Limb (tissue), 2 donors: ENCODE data around the gene MAP3K8.
A peak's percentile ranks its signal among the peaks of the same experiment; 100 is the strongest.
"Not testable (repeated sequence)": the region's sequence is repeated elsewhere in the genome, so short reads cannot be mapped to it uniquely, and the experiment has no call there.

Source experiments
- DNase-seq, 2 donors: peaks; one replicate each; pipeline ENCODE4 v3.0.0-alpha.2; 2016; ENCODE audit errors: extremely low spot score in 2 of 2

MAP3K8 gene

GRCh38 chr10:30447125-30447799 is 13.3 kb downstream of the MAP3K8 start:
- DNase-seq = no peak

GRCh38 chr10:30448092-30448491 is 14.1 kb downstream of the MAP3K8 start:
- no peak for DNase-seq

GRCh38 chr10:30453764-30454527 is 20.0 kb downstream of the MAP3K8 start:
- no peak for DNase-seq

- DNase-seq = peak in 1 of 2 donors; percentile 77
These were observed 20.9 kb downstream of the MAP3K8 start for GRCh38 chr10:30454744-30455510.

- no peak for DNase-seq
These were observed 21.8 kb downstream of the MAP3K8 start for GRCh38 chr10:30455816-30456215.

- no peak for DNase-seq
These were observed 22.3 kb downstream of the MAP3K8 start for GRCh38 chr10:30456266-30456665.

- DNase-seq = no peak
These were observed 25.3 kb downstream of the MAP3K8 start for GRCh38 chr10:30459283-30459682.

- DNase-seq = no peak
These were observed 26.1 kb downstream of the MAP3K8 start for GRCh38 chr10:30460121-30460520.

- no peak for DNase-seq
These were observed 28.5 kb downstream of the MAP3K8 start for GRCh38 chr10:30462513-30462912.

- no peak for DNase-seq
These were observed 30.0 kb downstream of the MAP3K8 start for GRCh38 chr10:30463944-30464451.

- DNase-seq = no peak
These were observed 30.7 kb downstream of the MAP3K8 start for GRCh38 chr10:30464675-30465074.

- no peak for DNase-seq
These were observed 32.5 kb downstream of the MAP3K8 start for GRCh38 chr10:30466445-30466844.

GRCh38 chr10:30467651-30468338 is 33.8 kb downstream of the MAP3K8 start:
- no peak for DNase-seq

GRCh38 chr10:30472414-30473155 is 38.6 kb downstream of the MAP3K8 start:
- no peak for DNase-seq

GRCh38 chr10:30475515-30475914 is 41.5 kb downstream of the MAP3K8 start:
- DNase-seq = not testable (repeated sequence)

- DNase-seq = no peak
These were observed 42.6 kb downstream of the MAP3K8 start for GRCh38 chr10:30476511-30477155.

- not testable (repeated sequence) for DNase-seq
These were observed 45.5 kb downstream of the MAP3K8 start for GRCh38 chr10:30479513-30479912.

- no peak for DNase-seq
These were observed 47.6 kb downstream of the MAP3K8 start for GRCh38 chr10:30481603-30482002.

GRCh38 chr10:30488316-30488715 is 54.3 kb downstream of the MAP3K8 start:
- no peak for DNase-seq

- DNase-seq = no peak
These were observed 55.4 kb downstream of the MAP3K8 start for GRCh38 chr10:30489346-30489745.
